Measurements from ENCODE around the gene TNFAIP2.

GRCh38 chr14:103122585-103122946, 695 bp upstream of the TNFAIP2 start:
- TF ChIP-seq CTCF (IDR thresholded peaks at IDR 0.05; ENCODE audit: extremely low read depth in 1 of 2, insufficient read depth in 1 of 2, low read depth in 1 of 2, low read length in 2 of 2) (no peak), POLR2A (IDR thresholded peaks at IDR 0.05; ENCODE audit: low read depth, low read length) (no peak), EZH2 (IDR thresholded peaks at IDR 0.05; ENCODE audit: borderline replicate concordance, low read depth, low read length, severe bottlenecking) (no peak)
